ENCODE measurements around the gene AQP3. TPM values are rescaled to one million over a fixed set of nuclear protein-coding genes. Genes with fewer than 3 reads are reported as not detected.

Gene AQP3
- total and polyA plus RNA-seq, 9 of the 15 experiments (the other 6 are each of a cell fraction or from before 2014, with no cell fraction given): 4.2 to 31.5 (median 17.6) TPM

GRCh38 chr9:33447799-33448553, 583 bp upstream of the AQP3 start:
- Histone ChIP-seq H4K20me1 (replicated peaks; ENCODE audit: control insufficient read depth, insufficient read depth, low read length) (no peaks in the 10 kb centered on the region), H3K4me3 (peak overlapping the region; percentile 47), H3K9me1 (ENCODE audit: control insufficient read depth, insufficient read depth, low read length) (no peaks in the 10 kb centered on the region), H3K9ac (ENCODE audit: insufficient read depth in 1 of 2, low read depth in 2 of 2, low read length in 2 of 2) (peak overlapping the region; percentile 34 to 84), H2AFZ (ENCODE audit: low read depth, low read length) (peak overlapping the region; percentile 83), H3K27ac (ENCODE audit: extremely low read depth, low read depth, low read length) (peak overlapping the region; percentile 2; the same call in 1 of the 3 replicates), H3K79me2 (ENCODE audit: control insufficient read depth, insufficient read depth, low read length) (peaks cover 20% of the 10 kb centered on the region), H3K4me2 (ENCODE audit: insufficient read depth, low read length) (peak overlapping the region; percentile 76), H3K36me3 (ENCODE audit: control insufficient read depth, insufficient read depth, low read length) (peaks cover 6% of the 10 kb centered on the region; the same call in 1 of the 3 replicates), H3K9me3 (replicated peaks; ENCODE audit: control insufficient read depth, insufficient read depth, low read depth, low read length) (no peaks in the 10 kb centered on the region), H3K27me3 (ENCODE audit: control insufficient read depth in 2 of 2, insufficient read depth in 2 of 2, low read length in 2 of 2) (no peaks in the 10 kb centered on the region), H3K4me1 (replicated peaks in 1 of 2; ENCODE audit: control insufficient read depth in 2 of 2, insufficient read depth in 2 of 2, low read length in 2 of 2) (peaks cover 35 to 46% of the 10 kb centered on the region in 2 experiments)
- ChIA-PET POLR2A (interaction anchor here (0.7 to 0.8 kb wide), 2 partner anchors 37 to 158 kb away, joined by 3 read pairs; partner anchors contain the start of gene NFX1), CTCF (ENCODE audit: low intra/inter-chr PET ratio) (no interaction called here)
- DNase-seq (ENCODE audit: extremely low read depth in 1 of 4, low spot score in 3 of 4) (peak in 2 of 4 experiments; percentile 26 to 30), ATAC-seq (no peak), FAIRE-seq (no peak)
- intact Hi-C loops (cut with micrococcal nuclease) (loop anchor here (2.0 kb wide), 2 partner anchors 45 to 73 kb away; partner anchors contain the start of gene AQP7), in situ Hi-C loops (cut with MboI) (no loop called here)
- 35% methylated on average over 17 of the region's 20 CpGs for WGBS (ENCODE audit: insufficient coverage, low coverage, missing lambda C conversion rate)
- no TSS peak for BruUV-seq (replicated peaks)
- TF ChIP-seq SLC30A9 (CRISPR knock-in tag; IDR thresholded peaks at IDR 0.05) (no peak), FOXA3 (CRISPR knock-in tag; conservative IDR thresholded peaks at IDR 0.05 in 1 of 2, IDR thresholded peaks at IDR 0.05 in 1 of 2) (peak in 1 of 2 experiments; percentile 57; a peak in 1 of 4 replicates), GABPB1 (CRISPR knock-in tag; IDR thresholded peaks at IDR 0.05) (0 out of 2 replicates have a peak, but pooled peaks have one; percentile 16), CHD4 (IDR thresholded peaks at IDR 0.05; ENCODE audit: insufficient read depth, insufficient replicate concordance, low read depth, low read length, poor library complexity, severe bottlenecking) (no peak), PTTG1 (tag; IDR thresholded peaks at IDR 0.05; ENCODE audit: low read depth) (no peak), PCBP1 (IDR thresholded peaks at IDR 0.05; ENCODE audit: low read depth, low read length, poor library complexity, severe bottlenecking) (no peak), CGGBP1 (CRISPR knock-in tag; IDR thresholded peaks at IDR 0.05) (no peak), XRCC4 (IDR thresholded peaks at IDR 0.05; ENCODE audit: extremely low read depth, insufficient read depth, insufficient read length) (no peak), CBX8 (IDR thresholded peaks at IDR 0.05; ENCODE audit: borderline replicate concordance, extremely low read depth, low read depth, low read length, poor library complexity, severe bottlenecking) (no peak), ZNF589 (CRISPR knock-in tag; IDR thresholded peaks at IDR 0.05; ENCODE audit: low read depth) (no peak), TFAP4 (CRISPR knock-in tag; IDR thresholded peaks at IDR 0.05; ENCODE audit: borderline replicate concordance) (peak; percentile 38; the same call in 1 of the 2 replicates), KLF1 (tag; IDR thresholded peaks at IDR 0.05) (no peak), MAZ (CRISPR knock-in tag; conservative IDR thresholded peaks at IDR 0.05 in 1 of 2, IDR thresholded peaks at IDR 0.05 in 1 of 2) (peak in 1 of 2 experiments; percentile 24; a peak in 1 of 4 replicates), SMARCC2 (IDR thresholded peaks at IDR 0.05; ENCODE audit: low read depth) (no peak), ZNF408 (CRISPR knock-in tag; IDR thresholded peaks at IDR 0.05; ENCODE audit: low read depth) (no peak), MAX (CRISPR knock-in tag; IDR thresholded peaks at IDR 0.05) (peak; percentile 68), EP300 (IDR thresholded peaks at IDR 0.05; ENCODE audit: low read length) (no peak)

Data from K562 (cell line).